HG03432 (cell line): ENCODE data around the gene GAS6.

Experiments used
- ATAC-seq: cut with Tn5 transposase; IDR thresholded peaks from one replicate; pipeline ENCODE4 v1.9.1; 2021; ENCODE audit warnings: mild to moderate bottlenecking, moderate library complexity; ENCODE audit not compliant: unreplicated experiment

The GAS6 gene

DNA sequence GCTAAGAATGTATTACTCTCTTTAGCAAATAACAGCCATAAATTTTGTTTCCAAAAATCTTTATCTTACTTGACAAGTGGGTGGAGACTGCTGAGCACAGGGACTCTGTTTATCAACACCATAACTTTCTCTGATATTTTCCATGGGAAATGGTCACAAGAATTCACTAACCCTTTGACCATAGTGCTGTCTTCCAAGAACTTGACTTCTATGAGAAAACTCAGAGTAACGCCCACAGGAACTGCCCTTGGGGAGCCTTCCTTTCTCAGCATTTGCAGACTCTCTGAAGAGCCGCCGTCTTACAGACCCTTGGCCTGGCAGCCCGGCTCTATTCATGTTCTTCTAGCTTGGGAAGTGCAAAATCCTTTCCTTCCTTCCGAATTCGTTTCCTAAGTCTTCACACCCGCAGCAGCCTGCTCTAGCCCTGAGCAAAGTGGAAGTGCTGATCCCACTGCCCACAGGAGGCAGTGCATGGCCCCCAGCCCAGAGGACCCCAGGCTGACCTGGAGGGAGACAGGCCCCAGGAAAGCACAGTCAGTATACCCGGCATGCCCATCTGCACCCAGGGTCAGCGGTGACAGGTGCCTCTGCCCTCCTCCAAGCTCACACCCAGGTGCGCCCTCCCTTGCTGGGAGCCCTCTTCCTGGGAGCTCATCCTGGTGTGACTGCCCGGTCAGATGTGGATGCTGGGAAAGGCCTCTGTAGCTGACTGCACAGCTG is 10.2 kb downstream of the GAS6 start:
- no peak for ATAC-seq

DNA sequence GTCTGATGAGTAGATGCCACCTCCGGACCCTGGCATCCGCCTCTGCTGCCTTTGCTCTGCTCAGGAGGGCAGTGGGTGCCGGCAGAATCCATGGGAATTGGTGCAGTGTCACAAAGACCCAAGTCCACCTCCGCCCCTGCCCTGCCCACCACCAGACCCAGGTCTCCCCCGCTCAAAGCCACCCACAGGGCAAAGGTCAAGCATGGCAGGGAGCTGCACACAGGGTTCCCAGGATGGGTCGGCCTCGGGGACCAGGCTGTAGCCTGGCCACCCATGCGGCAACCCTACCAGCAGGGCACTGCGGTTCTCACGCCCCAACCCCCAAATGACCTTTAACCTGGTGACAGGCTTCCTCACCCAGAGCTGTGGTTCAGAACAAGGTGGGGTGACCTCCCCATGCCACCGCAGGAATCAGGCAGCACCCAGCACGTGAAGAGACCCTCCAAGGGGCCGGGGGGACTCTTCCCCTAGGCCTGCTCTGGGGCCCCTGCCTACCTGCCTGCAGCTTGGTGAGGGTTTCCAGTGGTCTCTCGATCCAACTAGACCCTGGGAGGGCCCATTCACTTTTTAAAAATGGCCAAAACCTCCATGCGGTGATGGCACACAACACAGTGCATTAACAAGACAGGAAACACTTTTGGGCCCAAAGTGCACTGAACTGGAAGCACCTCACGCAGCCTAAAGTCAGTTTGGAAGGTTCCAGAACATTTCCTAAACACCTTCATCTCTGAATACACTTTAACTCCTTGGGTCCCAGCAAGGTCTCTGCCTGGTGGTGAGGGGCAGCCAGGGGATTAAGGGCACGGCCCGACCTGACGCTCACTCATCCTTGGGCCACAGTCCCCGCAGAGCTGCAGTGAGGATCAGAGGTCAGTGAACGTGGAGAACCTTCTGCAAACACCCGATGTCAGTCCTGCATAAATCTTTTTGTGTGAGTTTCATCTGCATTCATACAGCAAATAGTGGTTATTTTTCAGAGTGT is 11.0 kb downstream of the GAS6 start:
- no peak for ATAC-seq

DNA sequence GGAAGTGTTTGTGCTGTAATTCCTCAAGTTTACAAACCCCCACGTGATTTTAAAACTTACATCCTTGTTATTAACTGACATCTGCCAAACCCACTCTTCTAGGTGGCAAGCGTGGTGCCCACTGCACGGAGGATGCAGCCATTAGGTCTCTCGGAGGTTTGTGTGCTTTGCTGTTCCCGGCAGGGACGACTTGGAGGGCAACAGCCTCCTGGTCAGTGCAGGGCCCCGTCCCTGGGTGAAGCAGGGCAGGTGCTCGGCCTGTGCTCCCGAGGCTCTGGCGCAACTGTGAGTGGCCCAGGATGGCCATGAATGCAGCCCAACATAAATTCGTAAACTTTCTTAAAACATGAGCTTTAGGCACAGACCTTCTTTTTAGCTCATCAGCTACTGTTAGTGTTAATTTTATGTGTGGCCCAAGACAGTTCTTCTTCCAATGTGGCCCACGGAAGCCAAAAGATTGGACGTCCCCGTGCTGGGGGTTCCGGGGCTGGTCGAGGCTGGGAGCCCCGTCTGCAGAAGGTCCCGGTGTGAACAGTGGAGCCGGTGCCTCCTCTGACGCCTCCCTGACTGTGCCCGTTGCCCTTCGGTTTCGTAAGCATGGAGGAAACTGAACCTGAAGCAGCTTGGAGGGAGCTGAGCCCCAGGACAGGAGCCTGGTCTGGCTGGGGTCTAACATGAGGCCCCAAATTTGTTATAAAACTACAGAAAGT is 11.9 kb downstream of the GAS6 start:
- ATAC-seq, result no peak

DNA sequence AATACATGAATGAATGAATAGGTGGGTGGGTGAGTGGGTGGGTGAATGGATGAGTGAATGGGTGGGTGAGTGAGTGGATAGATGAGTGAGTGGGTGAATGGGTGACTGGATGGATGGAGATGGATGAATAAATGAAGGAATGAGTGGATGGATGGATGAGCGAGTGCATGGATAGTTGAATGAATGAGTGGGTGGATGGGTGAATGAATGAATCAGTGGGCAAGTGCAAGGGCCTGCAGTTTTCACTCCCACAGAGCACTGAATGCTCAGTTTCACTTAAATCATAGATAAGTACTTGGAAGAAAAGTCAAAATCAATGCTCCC is 12.4 kb downstream of the GAS6 start:
- ATAC-seq, result no peak

DNA sequence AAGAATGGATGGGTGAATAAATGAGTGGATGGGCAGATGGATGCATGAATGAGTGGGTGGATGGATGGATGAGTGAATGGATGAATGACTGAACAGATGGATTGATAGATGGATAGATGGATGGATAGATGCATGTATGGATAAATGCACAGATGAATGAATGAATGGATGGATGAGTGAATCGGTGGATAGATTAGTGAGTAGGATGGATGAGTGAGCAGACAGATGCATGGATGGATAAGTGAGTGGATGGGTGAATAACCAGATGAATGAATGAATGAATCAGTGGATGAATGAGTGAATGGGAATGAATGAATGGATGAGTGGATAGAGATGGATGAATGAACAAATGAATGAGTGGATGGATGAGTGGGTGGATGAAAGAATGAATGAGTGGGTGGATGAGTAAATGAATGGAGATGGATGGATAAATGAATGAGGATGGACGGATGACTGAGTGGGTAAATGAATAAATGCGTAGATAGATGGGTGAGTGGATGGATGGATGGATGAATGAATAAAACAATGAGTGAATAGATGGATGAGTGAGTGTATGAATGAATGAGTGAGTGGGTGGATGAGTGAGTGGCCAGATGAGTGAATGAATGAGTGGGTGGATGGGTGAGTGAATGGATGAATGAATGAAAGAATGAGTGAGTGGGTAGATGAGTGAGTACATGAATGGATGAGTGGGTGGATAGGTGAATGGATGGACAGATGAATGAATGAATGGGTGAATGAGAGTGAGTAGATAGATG is 13.0 kb downstream of the GAS6 start:
- no peak for ATAC-seq

DNA sequence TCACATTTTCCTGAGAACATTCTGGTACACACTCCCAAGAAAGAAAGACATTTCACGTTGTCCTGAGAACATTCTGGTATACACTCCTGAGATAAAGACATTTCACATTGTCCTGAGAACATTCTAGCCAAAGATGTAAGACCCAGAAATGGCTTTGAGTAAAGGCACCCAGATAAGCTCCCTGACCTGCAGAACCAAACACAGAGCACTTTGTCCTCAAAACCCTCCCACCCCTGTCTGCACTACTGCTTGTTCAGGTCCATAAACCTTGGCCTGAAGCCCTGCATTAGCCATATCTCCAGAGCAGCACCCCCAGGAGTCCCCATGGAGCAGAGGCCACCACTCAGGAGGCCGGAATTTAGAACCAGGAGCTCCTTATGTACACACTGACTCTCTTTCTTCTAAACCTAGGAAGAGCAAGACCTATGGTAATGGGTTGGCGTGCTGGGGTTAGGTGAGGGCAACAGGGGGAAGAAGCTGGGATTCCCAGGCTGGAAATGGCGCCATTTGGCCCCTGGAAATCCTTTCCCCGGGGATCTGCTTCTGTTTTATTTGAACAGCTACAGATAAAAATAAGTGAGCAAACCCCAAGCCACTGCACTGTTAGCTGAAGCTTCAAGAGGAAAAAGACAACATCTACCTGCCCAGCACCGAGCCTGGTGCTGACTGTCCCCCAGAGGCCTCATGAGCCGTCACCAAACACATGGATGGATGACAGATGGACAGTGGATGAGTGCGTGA is 13.7 kb downstream of the GAS6 start:
- no peak for ATAC-seq

DNA sequence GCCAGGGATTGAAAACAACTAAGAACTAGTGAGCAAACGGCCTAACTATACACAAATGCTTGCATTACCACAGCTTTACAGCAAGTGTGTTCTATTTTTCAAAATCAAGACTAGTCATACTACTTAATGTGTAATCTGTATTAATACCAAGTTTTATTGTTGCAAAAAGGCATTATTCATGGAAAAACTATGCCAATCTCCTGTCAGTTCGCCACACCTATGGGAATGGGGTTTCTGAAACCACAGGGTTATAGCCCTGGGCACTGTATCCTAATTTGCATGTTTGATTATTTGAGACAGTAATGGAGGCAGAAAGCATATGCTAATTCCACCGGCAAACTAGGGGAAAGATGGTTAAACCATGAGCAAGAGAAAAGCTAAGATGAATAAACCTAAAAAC is 14.3 kb downstream of the GAS6 start:
- ATAC-seq, result no peak

DNA sequence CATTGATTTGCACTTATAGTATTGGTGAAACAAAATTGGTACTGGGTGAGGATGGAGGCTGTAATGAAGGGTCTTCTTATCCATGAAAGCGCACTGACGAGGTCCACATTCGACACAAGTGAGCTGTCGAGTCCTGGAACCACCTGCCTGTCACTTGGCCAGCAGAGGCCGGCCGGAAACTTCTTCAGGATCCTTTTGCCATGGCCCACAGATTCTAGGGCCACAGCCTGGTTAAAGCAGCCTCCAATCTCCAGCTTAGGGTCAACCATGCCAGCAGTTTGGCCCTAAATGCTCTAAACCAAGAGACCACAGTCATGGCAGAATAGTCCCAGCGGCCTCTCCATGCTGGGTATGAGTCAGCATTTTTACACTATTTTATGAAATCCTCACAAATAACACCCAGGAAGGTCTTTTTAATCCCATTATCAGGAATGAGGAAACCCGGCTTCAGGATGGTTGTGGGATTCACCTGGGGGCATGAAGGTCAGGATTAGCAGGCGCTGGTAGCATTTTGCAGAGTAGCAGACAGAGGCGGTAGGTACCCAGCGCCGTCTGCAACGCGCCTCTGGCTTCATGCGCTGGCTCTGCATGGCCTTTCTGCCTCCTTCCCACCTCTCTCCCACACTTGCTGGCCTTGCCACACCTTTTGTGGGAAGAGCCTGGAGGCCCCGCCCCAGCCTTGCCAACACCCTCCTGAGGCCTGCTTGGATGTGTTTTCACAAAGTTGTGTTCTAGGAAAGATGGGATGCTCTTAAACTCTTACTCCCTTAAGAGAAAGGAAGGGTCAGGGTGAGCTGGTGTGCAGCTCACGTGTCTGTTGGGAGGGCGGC is 15.2 kb downstream of the GAS6 start:
- no peak for ATAC-seq

DNA sequence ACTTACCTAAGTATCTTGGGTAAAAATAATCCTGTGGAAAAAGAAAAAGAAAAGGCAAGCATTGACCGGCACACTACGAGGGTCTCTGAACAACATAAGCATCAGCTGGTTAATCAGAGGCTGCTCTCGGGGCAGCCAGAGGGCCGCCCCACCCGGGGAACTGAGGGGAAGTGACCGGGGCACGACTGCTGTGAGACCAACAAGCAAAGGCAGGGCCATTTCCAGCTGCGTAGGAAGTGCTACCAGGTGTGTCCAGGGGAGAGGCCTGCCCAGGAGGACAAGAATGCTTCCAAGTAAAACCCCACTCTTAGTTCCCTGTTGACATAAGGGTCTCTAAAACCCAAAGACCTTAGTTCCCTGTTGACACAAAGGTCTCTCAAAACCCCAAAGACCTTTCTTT is 15.9 kb downstream of the GAS6 start:
- ATAC-seq, result no peak

DNA sequence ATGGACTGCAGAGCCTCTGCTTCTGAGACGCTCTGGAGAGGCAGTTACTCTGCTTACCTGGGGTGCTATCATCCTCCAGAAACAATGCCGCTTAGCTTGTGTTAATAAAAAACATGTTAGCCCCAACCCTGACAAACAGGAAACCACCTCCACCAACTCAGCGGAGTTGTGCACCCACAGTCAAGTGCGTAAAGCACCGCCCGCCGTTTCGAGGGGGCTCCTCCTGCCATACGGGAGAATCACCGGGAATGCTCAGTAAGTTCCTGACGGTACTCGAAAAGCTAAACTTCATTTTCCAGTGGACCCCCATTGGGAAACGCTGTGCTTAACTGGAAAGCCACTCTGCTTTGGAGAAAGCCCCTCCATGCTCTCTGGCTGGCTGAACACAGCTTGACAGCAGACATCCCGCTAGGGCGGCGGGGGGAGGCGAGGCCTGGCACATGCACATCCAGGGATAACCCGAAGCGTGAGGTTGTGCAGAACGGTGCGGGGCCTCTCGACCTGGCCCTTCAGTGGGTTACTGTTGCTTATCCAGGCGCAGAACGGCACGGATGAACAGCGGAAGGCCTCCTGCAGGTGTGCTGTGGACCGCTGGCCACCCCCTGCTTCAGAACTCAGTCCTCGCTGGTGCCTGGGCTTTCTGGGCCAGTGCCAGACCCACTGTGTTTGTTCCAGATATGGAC is 17.1 kb downstream of the GAS6 start:
- no peak for ATAC-seq

DNA sequence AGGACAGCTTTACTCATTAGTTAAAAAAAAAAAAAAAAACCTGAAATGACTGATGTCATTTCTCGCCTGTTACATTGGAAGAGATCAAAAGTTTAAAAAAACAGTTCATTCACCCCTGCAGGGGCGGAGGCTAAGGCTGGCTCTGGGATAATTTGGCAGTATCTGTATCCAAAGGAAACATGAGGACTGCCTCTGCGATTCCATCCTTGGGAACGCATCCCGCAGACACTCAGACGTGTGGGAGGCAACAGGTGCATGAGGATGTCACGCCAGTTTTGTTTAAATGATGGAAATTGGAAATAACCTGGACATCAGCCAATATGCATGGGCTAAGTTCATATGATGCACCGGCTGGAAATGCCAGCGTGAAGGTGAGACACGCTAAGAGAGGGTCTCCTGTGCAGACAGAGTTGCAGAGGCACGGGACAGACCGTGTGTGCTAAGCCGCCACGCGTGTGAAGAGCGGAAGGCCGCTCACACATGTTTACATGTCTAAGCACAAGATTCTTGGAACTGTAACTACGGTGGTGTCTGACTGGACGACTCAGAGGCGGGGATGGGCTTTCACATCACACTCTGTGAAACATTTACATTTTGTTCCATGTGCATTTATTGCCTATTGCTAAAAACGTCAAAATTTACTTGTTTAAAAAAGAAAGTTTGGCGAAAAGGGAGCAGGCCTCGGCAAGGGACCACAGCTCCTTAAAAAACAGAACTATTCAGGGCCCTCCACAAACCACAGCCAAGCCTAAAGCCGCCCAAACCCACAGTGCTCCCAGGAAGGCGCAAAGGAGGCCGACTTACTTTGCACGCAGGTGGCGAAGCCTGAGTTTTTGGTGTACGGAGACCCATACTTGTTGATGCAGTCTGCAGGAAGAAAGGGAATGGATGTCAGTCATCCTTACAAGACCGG is 17.9 kb downstream of the GAS6 start:
- ATAC-seq, result no peak

DNA sequence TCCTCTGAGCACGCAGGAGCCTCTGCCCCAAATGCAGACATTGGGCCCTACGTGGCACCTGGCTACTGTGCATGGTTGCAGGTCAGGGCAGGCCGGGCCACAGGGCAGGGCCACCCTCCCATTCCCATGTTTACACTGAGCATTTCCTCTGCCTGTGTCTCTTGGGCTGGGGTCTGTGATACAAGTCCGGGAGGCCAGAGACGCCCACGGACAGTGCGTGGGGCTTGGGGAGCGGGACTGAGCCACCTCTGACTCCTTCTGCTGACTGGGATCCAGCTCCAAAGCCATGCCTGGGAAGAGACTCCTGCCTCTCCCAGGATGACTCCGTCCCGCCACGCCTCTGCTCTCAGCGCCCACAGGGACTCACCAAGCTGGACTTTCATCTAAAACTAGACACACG is 18.8 kb downstream of the GAS6 start:
- ATAC-seq, result no peak

DNA sequence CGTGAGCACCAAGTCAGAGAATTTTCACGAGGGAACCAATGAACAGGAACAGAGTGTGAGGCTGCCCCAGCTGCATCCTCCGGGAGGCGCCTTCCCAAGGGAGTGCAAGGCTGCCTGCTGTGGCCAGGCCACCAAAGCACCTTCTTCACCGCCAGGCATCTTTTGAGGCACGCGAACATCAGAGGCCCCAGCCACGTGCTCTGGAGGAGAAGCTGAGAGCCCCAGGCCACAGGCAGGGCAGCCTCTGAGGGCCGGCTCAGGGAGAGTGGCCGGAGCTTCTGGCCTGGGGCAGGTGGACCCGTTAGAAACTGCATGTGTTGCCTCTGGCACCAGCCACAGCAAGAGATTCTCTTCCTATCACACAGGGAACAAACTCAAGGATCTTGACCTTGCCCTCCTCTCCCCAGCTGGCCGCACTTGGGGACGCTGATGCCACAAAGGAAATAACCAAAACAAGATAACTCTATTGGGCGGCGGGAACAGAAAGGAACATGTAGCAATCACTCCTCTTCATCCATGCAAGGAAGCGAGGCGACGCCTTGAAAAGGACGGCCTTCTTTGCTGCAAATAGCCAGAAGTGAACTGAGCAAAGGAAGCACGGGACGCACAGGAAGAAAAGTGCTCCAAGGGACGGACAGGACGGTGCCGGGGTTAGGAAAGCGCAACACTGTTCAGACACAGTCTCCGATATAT is 19.9 kb downstream of the GAS6 start:
- no peak for ATAC-seq

DNA sequence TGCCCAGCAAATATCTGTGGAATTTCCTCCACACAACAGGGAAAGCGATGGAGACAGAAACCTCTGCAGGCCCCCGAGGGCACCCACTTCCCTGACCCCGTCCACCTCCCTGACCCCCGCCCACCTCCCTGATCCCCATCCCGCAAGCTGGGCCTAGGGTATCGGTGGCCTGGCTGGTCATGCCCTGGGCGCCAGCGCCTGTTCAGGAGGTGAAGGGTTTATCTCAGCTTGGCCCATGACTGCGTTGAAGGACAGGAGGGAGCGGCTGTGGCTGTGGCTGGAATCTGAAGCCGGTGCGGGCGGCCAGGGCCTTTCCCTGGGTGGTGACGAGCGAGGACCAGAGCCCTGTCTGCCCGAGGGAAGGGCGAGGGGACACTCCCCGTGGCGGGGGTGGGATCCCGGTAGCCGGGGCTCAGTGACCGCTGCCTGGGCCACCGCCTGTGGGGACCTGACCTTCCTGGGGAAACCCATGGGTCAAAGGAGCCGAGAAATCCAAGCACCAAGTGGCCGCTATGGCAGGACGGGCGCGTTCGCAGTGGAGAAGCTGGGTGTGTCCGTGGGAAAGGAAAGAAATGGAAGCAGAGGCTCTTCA is 20.7 kb downstream of the GAS6 start:
- ATAC-seq, result no peak

DNA sequence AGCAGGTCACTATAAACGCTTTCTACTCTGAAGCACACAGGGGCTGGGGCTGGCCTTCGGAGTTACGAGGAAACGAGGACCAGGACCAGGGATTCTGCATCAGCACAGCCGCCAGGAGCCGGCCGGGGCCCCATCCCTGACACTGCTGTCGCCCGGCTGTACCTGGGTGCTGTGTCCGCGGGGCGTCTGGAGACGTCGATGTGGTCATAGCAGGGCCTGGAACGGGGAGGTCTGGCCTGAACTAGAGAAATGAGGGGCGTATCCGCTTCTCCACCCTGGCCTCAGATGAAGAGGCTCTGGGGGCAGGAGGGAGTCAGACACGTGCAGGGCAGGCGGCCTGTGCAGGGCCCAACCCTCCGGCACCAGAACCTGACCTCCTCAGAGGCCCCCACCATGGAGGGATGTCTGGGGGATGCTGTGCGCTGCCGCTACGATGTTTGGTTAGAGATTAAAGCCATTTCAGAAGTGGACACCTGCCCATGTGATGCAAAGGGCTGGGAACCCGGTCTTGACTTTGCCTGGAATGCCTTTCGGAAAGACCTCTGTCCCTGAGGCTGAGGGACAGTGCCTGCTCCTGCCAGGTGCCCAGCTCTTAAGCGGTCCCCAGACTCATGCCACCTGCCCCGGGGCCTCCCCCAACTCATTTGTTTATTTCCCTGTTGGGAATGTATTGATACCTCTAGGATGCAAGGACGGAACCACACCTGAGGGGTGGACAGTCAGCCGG is 21.4 kb downstream of the GAS6 start:
- ATAC-seq, result no peak

DNA sequence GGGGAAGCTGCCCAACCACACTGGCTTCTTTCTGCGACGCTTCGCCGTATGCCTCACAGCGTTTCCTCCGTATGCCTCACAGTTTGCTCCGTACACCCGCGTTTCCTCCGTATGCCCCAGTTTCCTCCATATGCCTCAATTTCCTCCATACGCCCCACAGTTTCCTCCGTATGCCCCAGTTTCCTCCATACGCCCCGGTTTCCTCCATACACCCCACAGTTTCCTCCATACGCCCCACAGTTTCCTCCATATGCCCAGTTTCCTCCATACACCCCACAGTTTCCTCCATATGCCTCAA is 22.6 kb downstream of the GAS6 start:
- no peak for ATAC-seq
